GM21526 (cell line): ENCODE measurements around the gene B4GALNT1.
"Not testable (repeated sequence)": the region's sequence is repeated elsewhere in the genome, so short reads cannot be mapped to it uniquely, and the experiment has no call there.

Experiments
- ATAC-seq: cut with Tn5 transposase; IDR thresholded peaks from one replicate; pipeline ENCODE4 v1.9.1; 2021; ENCODE audit warnings: moderate library complexity; ENCODE audit not compliant: unreplicated experiment, low FRiP score

The B4GALNT1 gene

GRCh38 chr12:57588951-57589610, 43.9 kb downstream of the B4GALNT1 start:
- not testable (repeated sequence) for ATAC-seq

GRCh38 chr12:57586832-57587429, 46.1 kb downstream of the B4GALNT1 start:
- no peak for ATAC-seq

GRCh38 chr12:57586128-57586527, 46.9 kb downstream of the B4GALNT1 start:
- ATAC-seq = no peak

DNA sequence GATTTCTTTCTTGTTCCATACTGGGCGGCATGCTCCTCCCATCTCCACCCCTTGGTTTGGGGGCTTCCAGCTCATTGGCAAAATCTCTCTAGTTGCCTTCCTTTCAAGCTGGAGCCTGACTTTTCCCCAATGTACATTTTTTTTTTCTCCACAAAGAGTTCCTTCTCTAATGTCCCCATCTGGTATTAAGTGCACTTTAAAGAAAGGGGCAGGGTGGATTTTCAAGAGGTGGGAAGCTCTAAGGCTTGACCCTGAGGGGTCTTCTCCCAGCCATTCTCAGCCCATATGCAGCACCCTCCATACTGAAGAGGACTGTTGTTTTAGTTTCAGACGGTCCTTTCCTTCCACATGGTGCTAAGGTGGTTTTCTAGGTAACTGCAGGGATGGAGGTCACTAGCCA, 47.8 kb downstream of the B4GALNT1 start:
- ATAC-seq = no peak

DNA sequence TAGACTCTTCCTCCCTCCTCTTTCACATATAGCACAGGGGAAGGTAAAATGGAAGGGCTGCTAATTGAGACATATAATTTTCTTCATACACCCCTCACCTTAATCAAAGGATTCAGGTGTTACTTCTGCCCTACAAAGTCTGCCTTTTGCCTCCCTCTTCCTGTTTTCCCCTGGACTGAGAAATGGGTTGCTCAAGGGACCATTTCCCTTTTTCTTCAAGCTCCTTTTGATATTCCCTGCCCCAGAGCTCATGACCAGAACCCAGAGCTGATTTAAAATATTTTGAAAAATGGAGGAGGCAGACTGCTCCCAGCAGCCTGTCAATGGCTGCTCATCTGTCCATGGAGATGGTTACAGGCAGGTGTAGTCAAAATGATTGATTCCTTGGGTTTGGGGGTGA, 48.3 kb downstream of the B4GALNT1 start:
- no peak for ATAC-seq

DNA sequence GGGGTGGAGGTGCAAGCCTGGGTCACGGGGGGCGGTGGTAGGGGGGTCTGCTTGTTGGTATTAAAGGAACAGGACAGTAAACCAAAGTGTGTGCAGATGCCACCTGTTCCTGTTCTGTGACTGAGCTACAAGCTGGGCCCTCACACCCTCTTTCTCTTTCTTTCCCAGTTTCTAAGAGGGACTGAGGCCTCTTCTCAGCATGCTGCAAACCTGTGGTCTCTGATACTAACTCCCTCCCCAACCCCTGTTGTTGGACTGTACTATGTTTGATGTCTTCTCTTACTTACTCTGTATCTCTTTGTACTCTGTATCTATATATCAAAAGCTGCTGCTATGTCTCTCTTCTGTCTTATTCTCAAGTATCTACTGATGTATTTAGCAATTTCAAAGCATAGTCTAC, 49.0 kb downstream of the B4GALNT1 start:
- no peak for ATAC-seq

GRCh38 chr12:57583008-57583831, 49.8 kb downstream of the B4GALNT1 start:
- peak; percentile 88 for ATAC-seq

DNA sequence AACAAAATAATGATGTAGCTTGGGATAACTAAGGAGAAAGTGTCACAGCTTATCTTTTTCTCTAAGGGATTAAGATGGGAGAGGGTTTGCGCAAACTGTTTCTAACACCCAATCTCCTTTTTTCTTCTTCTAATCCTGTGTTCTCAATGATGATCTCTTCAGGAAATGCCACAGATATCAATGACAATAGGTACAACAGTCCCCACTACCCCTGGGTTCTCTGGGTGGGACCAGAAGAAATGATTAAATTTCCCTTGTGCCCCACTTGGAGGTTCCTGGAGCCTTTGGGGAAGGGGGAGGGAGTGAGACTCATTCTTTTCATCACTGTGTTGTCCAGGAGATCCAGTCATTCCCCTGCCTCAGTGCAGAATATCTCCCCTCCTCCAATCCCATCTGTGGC, 50.6 kb downstream of the B4GALNT1 start:
- ATAC-seq = no peak

- no peak for ATAC-seq
Measured at GRCh38 chr12:57581802-57582201, 51.2 kb downstream of the B4GALNT1 start.

- ATAC-seq = no peak
Measured at GRCh38 chr12:57580466-57580795, 52.6 kb downstream of the B4GALNT1 start.

- no peak for ATAC-seq
Measured at GRCh38 chr12:57579677-57580465, 53.1 kb downstream of the B4GALNT1 start.

DNA sequence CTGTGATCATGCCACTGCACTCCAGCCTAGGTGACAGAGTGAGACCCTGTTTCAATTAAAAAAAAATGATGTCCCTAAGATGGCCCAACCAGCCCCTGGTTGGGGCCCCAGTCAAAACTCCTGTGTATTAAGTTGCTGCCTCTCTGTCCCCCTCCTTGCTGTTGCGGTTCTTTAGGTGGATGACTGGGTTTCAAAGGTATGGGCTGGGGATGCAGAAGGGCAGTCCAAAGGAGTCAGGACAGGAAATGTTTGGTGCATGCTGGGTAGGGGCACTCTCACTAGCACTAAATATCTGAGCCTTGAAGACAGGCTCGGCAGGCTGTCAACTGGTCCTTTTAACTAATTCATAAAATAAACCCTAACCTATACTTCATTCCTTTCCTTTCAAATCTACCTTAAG, 54.0 kb downstream of the B4GALNT1 start:
- no peak for ATAC-seq

- ATAC-seq = no peak
Measured at GRCh38 chr12:57577981-57578758, 54.8 kb downstream of the B4GALNT1 start.

DNA sequence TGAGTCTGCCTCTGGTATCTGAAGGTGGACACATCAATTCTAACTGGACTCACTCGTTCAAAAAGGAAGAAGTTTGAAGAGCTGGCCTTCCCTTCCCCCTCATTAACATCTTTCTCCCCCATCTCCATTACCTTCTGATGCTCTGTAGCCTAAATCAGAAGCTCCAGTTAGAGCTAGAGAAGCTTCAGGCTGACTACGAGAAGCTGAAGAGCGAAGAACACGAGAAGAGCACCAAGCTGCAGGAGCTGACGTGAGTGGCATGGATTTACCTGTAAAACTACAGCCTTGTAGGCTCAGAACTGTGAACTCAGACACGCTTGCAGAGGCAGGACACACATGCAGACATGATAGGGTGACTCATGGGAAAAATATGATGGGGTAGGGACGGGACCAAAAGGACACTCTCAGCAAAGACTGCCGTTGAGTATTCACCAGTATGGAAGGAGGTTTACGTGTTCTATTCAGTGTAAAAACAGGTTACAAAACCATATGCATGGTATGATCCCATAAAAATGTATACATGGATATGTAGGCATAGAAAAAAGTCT, 56.3 kb downstream of the B4GALNT1 start:
- ATAC-seq = no peak
